Measurements from ENCODE around the gene DGUOK.

Gene DGUOK

GRCh38 chr2:73904952-73905351 lies 21.7 kb upstream of the DGUOK start:
- no peak for TF ChIP-seq CTCF (conservative IDR thresholded peaks at IDR 0.05)
- no peak overlapping the region for H3K27ac ChIP-seq

GRCh38 chr2:73906847-73907505 lies 19.7 kb upstream of the DGUOK start:
- TF ChIP-seq CTCF (conservative IDR thresholded peaks at IDR 0.05) = no peak
- H3K27ac ChIP-seq = no peak overlapping the region

GRCh38 chr2:73907840-73908452 lies 18.7 kb upstream of the DGUOK start:
- no peak overlapping the region for H3K27ac ChIP-seq
- TF ChIP-seq CTCF (conservative IDR thresholded peaks at IDR 0.05) = no peak

GRCh38 chr2:73908689-73909652 lies 17.7 kb upstream of the DGUOK start:
- TF ChIP-seq CTCF (conservative IDR thresholded peaks at IDR 0.05) = no peak
- H3K27ac ChIP-seq = no peak overlapping the region

- no peak overlapping the region for H3K27ac ChIP-seq
- TF ChIP-seq CTCF (conservative IDR thresholded peaks at IDR 0.05) = no peak
These were observed 15.7 kb upstream of the DGUOK start for GRCh38 chr2:73910873-73911547.

- no peak overlapping the region for H3K27ac ChIP-seq
- no peak for TF ChIP-seq CTCF (conservative IDR thresholded peaks at IDR 0.05)
These were observed 15.0 kb upstream of the DGUOK start for GRCh38 chr2:73911548-73912208.

All from VCaP (cell line).